ENCODE data around the gene STK39.

Gene STK39

GRCh38 chr2:168171059-168171762 lies 76.2 kb downstream of the STK39 start:
- DNase-seq (ENCODE audit: low read depth), result no peak
- TF ChIP-seq CTCF (IDR thresholded peaks at IDR 0.05; ENCODE audit: insufficient read depth, low read depth, low read length, missing control alignments), result no peak
- H3K4me3 ChIP-seq (ENCODE audit: low read length), result no peak overlapping the region

GRCh38 chr2:168169097-168169745 lies 78.2 kb downstream of the STK39 start:
- H3K4me3 ChIP-seq (ENCODE audit: low read length), result no peak overlapping the region
- DNase-seq (ENCODE audit: low read depth), result no peak
- TF ChIP-seq CTCF (IDR thresholded peaks at IDR 0.05; ENCODE audit: insufficient read depth, low read depth, low read length, missing control alignments), result no peak

- DNase-seq (ENCODE audit: low read depth), result no peak
- no peak overlapping the region for H3K4me3 ChIP-seq (ENCODE audit: low read length)
- no peak for TF ChIP-seq CTCF (IDR thresholded peaks at IDR 0.05; ENCODE audit: insufficient read depth, low read depth, low read length, missing control alignments)
Observed at GRCh38 chr2:168167511-168168263, 79.7 kb downstream of the STK39 start.

GRCh38 chr2:168166902-168167510 lies 80.4 kb downstream of the STK39 start:
- TF ChIP-seq CTCF (IDR thresholded peaks at IDR 0.05; ENCODE audit: insufficient read depth, low read depth, low read length, missing control alignments), result no peak
- no peak overlapping the region for H3K4me3 ChIP-seq (ENCODE audit: low read length)
- peak; percentile 70 for DNase-seq (ENCODE audit: low read depth)

- H3K4me3 ChIP-seq (ENCODE audit: low read length), result no peak overlapping the region
- no peak for DNase-seq (ENCODE audit: low read depth)
- no peak for TF ChIP-seq CTCF (IDR thresholded peaks at IDR 0.05; ENCODE audit: insufficient read depth, low read depth, low read length, missing control alignments)
Observed at GRCh38 chr2:168165985-168166901, 81.2 kb downstream of the STK39 start.

- TF ChIP-seq CTCF (IDR thresholded peaks at IDR 0.05; ENCODE audit: insufficient read depth, low read depth, low read length, missing control alignments), result no peak
- no peak overlapping the region for H3K4me3 ChIP-seq (ENCODE audit: low read length)
- DNase-seq (ENCODE audit: low read depth), result no peak
Observed at GRCh38 chr2:168165397-168165796, 82.0 kb downstream of the STK39 start.

Data from epithelial cell of esophagus (primary cell).